NB4 (cell line): Measurements from ENCODE around the gene CNTNAP2.

ENCODE experiments used
- DNase-seq: peaks from one replicate; pipeline ENCODE4 v3.0.0; 2010; ENCODE audit warnings: low read depth
- H3K4me3 ChIP-seq: one replicate; pipeline ENCODE4 v1.5.1; 2011; ENCODE audit warnings: mild to moderate bottlenecking, low read depth, low read length, moderate library complexity
- CTCF ChIP-seq: IDR thresholded peaks from one replicate; pipeline ENCODE4 v1.5.1; 2012; ENCODE audit warnings: low read depth, low read length
- MAX ChIP-seq: IDR thresholded peaks from 2 replicates; pipeline ENCODE4 v1.6.1; 2011; ENCODE audit warnings: low read depth, low read length
- MYC ChIP-seq: IDR thresholded peaks from 2 replicates; pipeline ENCODE4 v1.6.1; 2011; ENCODE audit warnings: low read depth, low read length
- POLR2A ChIP-seq: IDR thresholded peaks from 2 replicates; pipeline ENCODE4 v1.6.1; 2011; ENCODE audit warnings: mild to moderate bottlenecking; ENCODE audit not compliant: insufficient read length; ENCODE audit errors: extremely low read depth

The CNTNAP2 gene

GRCh38 chr7:146276888-146277287 is 160.3 kb downstream of the CNTNAP2 start:
- TF ChIP-seq MAX: no peak
- no peak for TF ChIP-seq POLR2A
- TF ChIP-seq MYC: no peak
- TF ChIP-seq CTCF: no peak
- DNase-seq: no peak

GRCh38 chr7:146285418-146285817 is 168.8 kb downstream of the CNTNAP2 start:
- no peak for DNase-seq
- TF ChIP-seq CTCF (no peak), POLR2A (no peak), MYC (no peak), MAX (no peak)

More at GRCh38 chr7:146276888-146277287, 160.3 kb downstream of the CNTNAP2 start:
- H3K4me3 ChIP-seq: no peak overlapping the region

GRCh38 chr7:146290746-146291145 is 174.1 kb downstream of the CNTNAP2 start:
- DNase-seq: no peak
- H3K4me3 ChIP-seq: no peak overlapping the region
- TF ChIP-seq POLR2A: no peak
- no peak for TF ChIP-seq CTCF
- no peak for TF ChIP-seq MAX
- no peak for TF ChIP-seq MYC

More at GRCh38 chr7:146285418-146285817, 168.8 kb downstream of the CNTNAP2 start:
- no peak overlapping the region for H3K4me3 ChIP-seq

- TF ChIP-seq CTCF (no peak), MAX (no peak), POLR2A (no peak), MYC (no peak)
- no peak for DNase-seq
- no peak overlapping the region for H3K4me3 ChIP-seq
Measured at GRCh38 chr7:146291900-146292299, 175.3 kb downstream of the CNTNAP2 start.

GRCh38 chr7:146296028-146296427 is 179.4 kb downstream of the CNTNAP2 start:
- TF ChIP-seq MAX (no peak), CTCF (no peak), POLR2A (no peak), MYC (no peak)
- no peak overlapping the region for H3K4me3 ChIP-seq
- DNase-seq: no peak

- no peak overlapping the region for H3K4me3 ChIP-seq
- no peak for TF ChIP-seq CTCF
- no peak for TF ChIP-seq MYC
- TF ChIP-seq MAX: no peak
- TF ChIP-seq POLR2A: no peak
- no peak for DNase-seq
Measured at GRCh38 chr7:146314962-146315361, 198.4 kb downstream of the CNTNAP2 start.
